ENCODE measurements around the gene MLLT1. TPM values are rescaled to one million over a fixed set of nuclear protein-coding genes. Genes with fewer than 3 reads are reported as not detected.

Gene MLLT1
- total and polyA plus RNA-seq, 2 of the 8 experiments (the other 6 are each of a cell fraction or from before 2014, with no cell fraction given) = 18.8 to 45.1 TPM

GRCh38 chr19:6276447-6276846, 3.3 kb downstream of the MLLT1 start:
- no peak overlapping the region for H2BK15ac ChIP-seq (ENCODE audit: low read length)
- ChIA-PET POLR2A (ENCODE audit: partially characterized antibody) (interaction anchor here (0.8 to 1.1 kb wide), 3 partner anchors 9 to 97 kb away, joined by 3 read pairs; no protein-coding TSS in a partner anchor), CTCF (ENCODE audit: partially characterized antibody) (interaction anchor here (0.6 to 2.4 kb wide), 5 partner anchors 9 to 588 kb away, joined by 3 to 10 read pairs (median 3); no protein-coding TSS in a partner anchor)
- no peak overlapping the region for H2BK5ac ChIP-seq (ENCODE audit: low read depth, low read length)
- peaks cover 29 to 80% of the 10 kb centered on the region in 2 experiments for H3K79me2 ChIP-seq (ENCODE audit: control insufficient read depth in 1 of 2, insufficient read depth in 2 of 2, low read length in 2 of 2)
- peaks cover 41 to 57% of the 10 kb centered on the region in 2 experiments for H4K20me1 ChIP-seq (replicated peaks in 1 of 2; ENCODE audit: control insufficient read depth in 1 of 2, insufficient read depth in 2 of 2, low read length in 2 of 2)
- no peaks in the 10 kb centered on the region; a peak in 1 of 7 replicates for H3K27me3 ChIP-seq (replicated peaks in 1 of 4; ENCODE audit: control insufficient read depth in 3 of 4, extremely low read depth in 1 of 4, insufficient read depth in 3 of 4, low read length in 3 of 4)
- no peak overlapping the region for H2AK5ac ChIP-seq (ENCODE audit: low read depth, low read length)
- peak overlapping the region; percentile 81; the same call in 1 of the 2 replicates for H4K8ac ChIP-seq (ENCODE audit: extremely low read depth, insufficient read depth, low read length)
- DNase-seq (ENCODE audit: low read depth in 1 of 2, low spot score in 2 of 2) = no peak
- H3K4me3 ChIP-seq (ENCODE audit: extremely low read depth in 1 of 4, insufficient read depth in 2 of 4, low read depth in 3 of 4, low read length in 4 of 4) = no peak overlapping the region
- H3K27ac ChIP-seq (ENCODE audit: low read depth, low read length) = no peak overlapping the region
- peaks cover 5% of the 10 kb centered on the region; the same call in 1 of the 2 replicates for H3K23me2 ChIP-seq (ENCODE audit: low read depth, low read length)
- H3K36me3 ChIP-seq (ENCODE audit: control insufficient read depth in 2 of 4, insufficient read depth in 4 of 4, low read length in 3 of 4) = no peaks in the 10 kb centered on the region; a peak in 1 of 8 replicates
- no peak overlapping the region for H2BK20ac ChIP-seq (ENCODE audit: low read length)
- H3K14ac ChIP-seq (ENCODE audit: insufficient read length) = no peak overlapping the region
- no peak overlapping the region for H2BK120ac ChIP-seq (replicated peaks; ENCODE audit: low read depth, low read length)
- no peak overlapping the region for H2BK12ac ChIP-seq (ENCODE audit: low read depth, low read length)
- H3K4ac ChIP-seq (replicated peaks; ENCODE audit: insufficient read length, low read depth, low read length) = no peak overlapping the region
- H3K9ac ChIP-seq (replicated peaks in 1 of 4; ENCODE audit: extremely low read depth in 1 of 4, low read depth in 3 of 4, low read length in 3 of 4) = no peak overlapping the region; a peak in 1 of 7 replicates
- H3K9me3 ChIP-seq (ENCODE audit: insufficient read depth in 2 of 2, low read depth in 1 of 2, low read length in 1 of 2) = no peaks in the 10 kb centered on the region
- peaks cover 6 to 46% (median 22%) of the 10 kb centered on the region in 4 experiments for H3K4me1 ChIP-seq (replicated peaks in 1 of 4; ENCODE audit: control insufficient read depth in 3 of 4, insufficient read depth in 4 of 4, low read length in 3 of 4)
- H3K4me2 ChIP-seq (ENCODE audit: insufficient read depth in 1 of 2, low read depth in 2 of 2, low read length in 2 of 2) = no peak overlapping the region; a peak in 1 of 4 replicates
- H3K23ac ChIP-seq (ENCODE audit: insufficient read length) = no peak overlapping the region
- peaks cover 37% of the 10 kb centered on the region for H3K79me1 ChIP-seq (ENCODE audit: low read depth, low read length)
- H3K56ac ChIP-seq (replicated peaks; ENCODE audit: insufficient read length, low read depth, low read length) = no peak overlapping the region
- no peak overlapping the region for H2AFZ ChIP-seq (ENCODE audit: low read length)
- 91% methylated on average over 12 of the region's 12 CpGs; no CpG with 5 or more reads in 1 of the 2 experiments for WGBS, 2 experiments (ENCODE audit: extremely low coverage in 1 of 2, insufficient coverage in 1 of 2, insufficient read length in 1 of 2, insufficient replicate concordance in 2 of 2, low coverage in 1 of 2, low lambda C conversion rate in 2 of 2, missing lambda C conversion rate in 1 of 2)
- no peak overlapping the region for H3K18ac ChIP-seq (ENCODE audit: extremely low read depth, low read length)
- no peak overlapping the region for H4K91ac ChIP-seq (replicated peaks; ENCODE audit: insufficient read length, low read length)
- H4K5ac ChIP-seq (ENCODE audit: insufficient read length, low read depth, low read length) = no peak overlapping the region
- no peak for FAIRE-seq
- TF ChIP-seq RNF2 (IDR thresholded peaks at IDR 0.05; ENCODE audit: borderline replicate concordance, low read depth, low read length, missing control alignments, poor library complexity, severe bottlenecking) (no peak), HDAC2 (IDR thresholded peaks at IDR 0.05; ENCODE audit: borderline replicate concordance in 1 of 2, low read depth in 2 of 2, low read length in 2 of 2) (no peak)
- TF ChIP-seq, protein P1, sequence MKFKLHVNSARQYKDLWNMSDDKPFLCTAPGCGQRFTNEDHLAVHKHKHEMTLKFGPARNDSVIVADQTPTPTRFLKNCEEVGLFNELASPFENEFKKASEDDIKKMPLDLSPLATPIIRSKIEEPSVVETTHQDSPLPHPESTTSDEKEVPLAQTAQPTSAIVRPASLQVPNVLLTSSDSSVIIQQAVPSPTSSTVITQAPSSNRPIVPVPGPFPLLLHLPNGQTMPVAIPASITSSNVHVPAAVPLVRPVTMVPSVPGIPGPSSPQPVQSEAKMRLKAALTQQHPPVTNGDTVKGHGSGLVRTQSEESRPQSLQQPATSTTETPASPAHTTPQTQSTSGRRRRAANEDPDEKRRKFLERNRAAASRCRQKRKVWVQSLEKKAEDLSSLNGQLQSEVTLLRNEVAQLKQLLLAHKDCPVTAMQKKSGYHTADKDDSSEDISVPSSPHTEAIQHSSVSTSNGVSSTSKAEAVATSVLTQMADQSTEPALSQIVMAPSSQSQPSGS (IDR thresholded peaks at IDR 0.05; ENCODE audit: low read length) = no peak
- TF ChIP-seq, protein P2, sequence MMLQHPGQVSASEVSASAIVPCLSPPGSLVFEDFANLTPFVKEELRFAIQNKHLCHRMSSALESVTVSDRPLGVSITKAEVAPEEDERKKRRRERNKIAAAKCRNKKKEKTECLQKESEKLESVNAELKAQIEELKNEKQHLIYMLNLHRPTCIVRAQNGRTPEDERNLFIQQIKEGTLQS (IDR thresholded peaks at IDR 0.05; ENCODE audit: insufficient read depth, low read depth, low read length) = no peak
